Measurements from ENCODE around the gene FNIP2.

DNA sequence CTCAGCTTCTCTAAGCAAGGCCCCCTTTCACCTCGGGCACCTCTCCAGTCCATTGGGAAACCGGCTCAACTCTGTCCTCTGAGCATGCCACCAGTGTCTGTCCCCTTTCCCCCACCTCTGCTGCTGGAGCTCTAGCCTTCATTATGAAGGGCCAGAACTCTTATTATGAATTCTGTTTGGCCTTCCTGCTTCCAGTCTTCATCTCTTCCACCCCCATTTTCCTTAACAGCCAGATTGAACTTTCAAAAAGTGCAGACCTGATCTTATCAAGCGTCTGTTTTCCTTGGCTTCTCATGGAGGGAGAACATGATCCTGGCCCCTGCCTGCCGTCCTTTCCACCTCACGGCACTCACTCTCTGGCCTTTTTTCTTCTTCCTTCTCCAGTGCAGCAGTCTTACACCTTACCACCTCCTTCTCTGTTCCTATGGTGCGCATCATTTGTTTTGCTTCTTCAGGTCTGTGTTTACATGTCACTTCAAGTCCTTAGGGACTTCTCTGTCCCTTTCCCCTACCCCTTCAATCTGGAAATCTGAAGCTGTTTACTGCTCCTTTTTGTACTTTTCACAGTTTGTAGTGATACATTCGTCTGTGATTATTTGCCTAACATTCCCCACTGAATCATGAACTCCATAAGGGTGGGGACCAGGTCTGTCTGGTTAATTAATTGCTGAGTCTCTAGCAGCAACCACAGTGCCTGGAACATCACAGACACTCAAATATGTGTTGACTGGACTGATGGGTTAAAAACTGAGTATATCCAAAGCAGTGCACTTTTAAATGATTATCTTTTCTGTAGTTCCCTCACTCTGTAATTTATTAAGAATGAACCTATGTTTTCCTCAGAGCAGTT is 55.8 kb downstream of the FNIP2 start:
- TF ChIP-seq, protein P1, sequence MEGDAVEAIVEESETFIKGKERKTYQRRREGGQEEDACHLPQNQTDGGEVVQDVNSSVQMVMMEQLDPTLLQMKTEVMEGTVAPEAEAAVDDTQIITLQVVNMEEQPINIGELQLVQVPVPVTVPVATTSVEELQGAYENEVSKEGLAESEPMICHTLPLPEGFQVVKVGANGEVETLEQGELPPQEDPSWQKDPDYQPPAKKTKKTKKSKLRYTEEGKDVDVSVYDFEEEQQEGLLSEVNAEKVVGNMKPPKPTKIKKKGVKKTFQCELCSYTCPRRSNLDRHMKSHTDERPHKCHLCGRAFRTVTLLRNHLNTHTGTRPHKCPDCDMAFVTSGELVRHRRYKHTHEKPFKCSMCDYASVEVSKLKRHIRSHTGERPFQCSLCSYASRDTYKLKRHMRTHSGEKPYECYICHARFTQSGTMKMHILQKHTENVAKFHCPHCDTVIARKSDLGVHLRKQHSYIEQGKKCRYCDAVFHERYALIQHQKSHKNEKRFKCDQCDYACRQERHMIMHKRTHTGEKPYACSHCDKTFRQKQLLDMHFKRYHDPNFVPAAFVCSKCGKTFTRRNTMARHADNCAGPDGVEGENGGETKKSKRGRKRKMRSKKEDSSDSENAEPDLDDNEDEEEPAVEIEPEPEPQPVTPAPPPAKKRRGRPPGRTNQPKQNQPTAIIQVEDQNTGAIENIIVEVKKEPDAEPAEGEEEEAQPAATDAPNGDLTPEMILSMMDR (conservative IDR thresholded peaks at IDR 0.05 in 1 of 2, IDR thresholded peaks at IDR 0.05 in 1 of 2; ENCODE audit: extremely low read depth in 1 of 2, insufficient read depth in 1 of 2, low read depth in 1 of 2, low read length in 2 of 2) = no peak
- no peak for TF ChIP-seq EZH2 (IDR thresholded peaks at IDR 0.05; ENCODE audit: borderline replicate concordance, low read length)

Measured in mammary epithelial cell (primary cell).